LNCaP clone FGC (cell line): ENCODE results near the gene CACNA1G.

Experiments used
- DNase-seq: peaks from one replicate; pipeline ENCODE4 v3.0.0-alpha.2; 2011; ENCODE audit warnings: low read depth
- H3K4me3 ChIP-seq: 2 replicates; pipeline ENCODE4 v1.5.1; 2011; ENCODE audit warnings: mild to moderate bottlenecking, low read depth, low read length, control low read depth
- TF ChIP-seq, protein P1 (sequence below): IDR thresholded peaks from 2 replicates; pipeline ENCODE4 v1.5.1; 2012; ENCODE audit warnings: mild to moderate bottlenecking; ENCODE audit not compliant: control insufficient read depth, insufficient read depth; ENCODE audit errors: extremely low read depth

CACNA1G gene

GRCh38 chr17:50607522-50608175 is 47.1 kb downstream of the CACNA1G start:
- no peak for DNase-seq
- H3K4me3 ChIP-seq = no peak overlapping the region
- TF ChIP-seq, protein P1, sequence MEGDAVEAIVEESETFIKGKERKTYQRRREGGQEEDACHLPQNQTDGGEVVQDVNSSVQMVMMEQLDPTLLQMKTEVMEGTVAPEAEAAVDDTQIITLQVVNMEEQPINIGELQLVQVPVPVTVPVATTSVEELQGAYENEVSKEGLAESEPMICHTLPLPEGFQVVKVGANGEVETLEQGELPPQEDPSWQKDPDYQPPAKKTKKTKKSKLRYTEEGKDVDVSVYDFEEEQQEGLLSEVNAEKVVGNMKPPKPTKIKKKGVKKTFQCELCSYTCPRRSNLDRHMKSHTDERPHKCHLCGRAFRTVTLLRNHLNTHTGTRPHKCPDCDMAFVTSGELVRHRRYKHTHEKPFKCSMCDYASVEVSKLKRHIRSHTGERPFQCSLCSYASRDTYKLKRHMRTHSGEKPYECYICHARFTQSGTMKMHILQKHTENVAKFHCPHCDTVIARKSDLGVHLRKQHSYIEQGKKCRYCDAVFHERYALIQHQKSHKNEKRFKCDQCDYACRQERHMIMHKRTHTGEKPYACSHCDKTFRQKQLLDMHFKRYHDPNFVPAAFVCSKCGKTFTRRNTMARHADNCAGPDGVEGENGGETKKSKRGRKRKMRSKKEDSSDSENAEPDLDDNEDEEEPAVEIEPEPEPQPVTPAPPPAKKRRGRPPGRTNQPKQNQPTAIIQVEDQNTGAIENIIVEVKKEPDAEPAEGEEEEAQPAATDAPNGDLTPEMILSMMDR = no peak

DNA sequence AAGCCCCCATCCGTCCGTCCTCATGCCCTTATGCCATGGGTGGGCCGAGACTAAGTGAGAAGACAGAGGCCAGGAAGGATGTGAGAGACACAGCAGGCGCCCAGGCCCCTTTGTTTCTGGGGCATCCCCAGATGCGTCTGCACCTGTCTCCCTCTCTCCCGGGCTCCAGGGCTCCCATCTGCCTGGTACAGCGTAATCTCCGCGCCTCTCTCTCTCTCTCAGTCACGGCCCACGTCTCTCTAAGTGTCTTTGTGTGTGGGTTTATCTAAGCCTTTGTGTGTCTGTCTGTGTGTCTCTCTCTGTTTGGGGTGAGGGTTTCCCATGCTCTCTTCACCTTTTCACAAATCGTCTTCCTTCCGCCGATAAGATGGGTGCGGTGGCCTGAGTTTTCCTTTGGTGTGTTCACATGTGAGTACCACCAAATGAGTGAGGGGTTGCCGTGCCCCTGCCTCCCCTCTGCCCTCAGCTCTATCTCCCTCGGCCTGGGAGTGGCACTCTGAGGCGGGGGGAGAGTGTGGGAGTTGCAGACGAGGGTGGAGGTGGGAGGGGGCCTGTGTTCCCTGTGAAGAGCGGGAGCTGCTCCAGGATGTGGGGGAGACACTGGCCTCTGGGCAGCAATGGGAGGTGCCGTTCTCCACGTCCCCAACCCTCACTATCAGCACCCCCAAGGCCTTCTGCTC is 48.3 kb downstream of the CACNA1G start:
- no peak overlapping the region for H3K4me3 ChIP-seq
- TF ChIP-seq, protein P1 = no peak
- no peak for DNase-seq

GRCh38 chr17:50609380-50610074 is 49.0 kb downstream of the CACNA1G start:
- no peak for DNase-seq
- H3K4me3 ChIP-seq = no peak overlapping the region
- TF ChIP-seq, protein P1 = no peak

- TF ChIP-seq, protein P1 = no peak
- H3K4me3 ChIP-seq = no peak overlapping the region
- no peak for DNase-seq
Measured at GRCh38 chr17:50611634-50612033, 51.1 kb downstream of the CACNA1G start.

DNA sequence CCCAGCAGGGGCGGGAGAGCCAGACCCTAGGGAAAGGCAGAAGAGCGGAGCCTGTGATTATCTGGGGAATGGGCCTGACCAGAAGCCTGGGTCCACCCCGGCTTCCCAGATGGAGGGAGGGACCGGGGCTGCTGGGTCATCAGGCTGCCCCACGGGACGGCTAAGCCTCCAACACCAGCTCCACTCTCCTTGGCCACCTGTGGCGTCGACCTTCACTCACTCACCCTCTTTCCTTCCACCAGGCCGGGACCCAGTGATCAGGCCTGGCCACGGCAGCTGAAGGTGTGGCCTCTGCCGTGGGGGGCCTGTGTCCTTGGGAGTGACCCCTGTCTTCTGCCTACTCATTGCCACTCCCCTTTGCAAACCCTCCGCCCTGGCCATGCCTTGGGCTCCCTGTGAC is 51.8 kb downstream of the CACNA1G start:
- TF ChIP-seq, protein P1 = no peak
- DNase-seq = no peak
- no peak overlapping the region for H3K4me3 ChIP-seq

DNA sequence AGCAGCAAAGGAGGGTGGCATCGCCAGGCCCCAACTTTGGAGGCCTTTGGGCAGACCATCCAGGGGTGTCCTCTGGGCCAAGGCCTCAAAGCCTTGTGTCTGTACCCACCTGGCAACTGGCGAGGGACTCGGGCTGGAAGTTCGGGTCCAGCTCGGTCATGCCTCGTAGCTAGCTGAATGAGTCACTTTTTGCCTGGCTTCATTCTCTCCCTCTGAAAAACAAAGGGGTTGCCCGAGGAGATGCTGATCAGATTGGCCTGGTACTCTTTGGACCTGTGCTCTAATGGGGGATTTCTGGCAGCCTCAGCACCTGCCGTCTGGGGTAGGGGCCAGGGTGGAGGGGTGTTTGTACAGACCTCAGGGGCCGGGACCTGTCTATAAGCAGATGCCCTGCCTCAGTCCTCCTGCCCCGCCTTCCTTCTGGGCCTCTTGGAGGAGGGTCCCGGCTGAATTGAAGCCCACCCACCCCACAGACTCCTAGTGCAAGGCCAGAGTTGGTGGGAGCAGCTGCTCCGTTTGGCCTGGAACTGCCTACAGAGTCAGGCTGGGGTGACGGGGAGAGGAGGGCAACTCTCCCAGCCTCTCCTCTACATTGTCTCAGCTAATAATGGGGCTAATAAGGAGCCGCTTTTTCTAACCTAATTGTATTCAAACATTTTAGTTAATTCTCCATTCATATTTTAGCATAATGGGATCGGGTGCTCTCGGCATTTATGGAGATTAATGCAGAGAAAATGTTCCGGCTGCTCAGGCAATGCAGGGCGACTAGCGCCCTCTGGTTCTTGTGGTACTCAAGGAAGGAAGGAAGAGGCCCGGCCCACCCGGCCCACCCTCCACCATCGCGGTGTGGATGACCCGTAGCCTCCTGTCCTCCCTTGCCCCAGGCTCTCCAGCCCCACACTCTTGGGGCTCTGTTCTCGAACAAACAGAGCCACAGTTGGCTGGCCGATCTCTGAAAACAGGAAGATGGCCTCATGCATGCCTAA is 52.8 kb downstream of the CACNA1G start:
- TF ChIP-seq, protein P1 = no peak
- DNase-seq = no peak
- no peak overlapping the region for H3K4me3 ChIP-seq
